ENCODE measurements around the gene NFE2L3.

- no peak for TF ChIP-seq POLR2A (IDR thresholded peaks at IDR 0.05)
- TF ChIP-seq, protein P1, sequence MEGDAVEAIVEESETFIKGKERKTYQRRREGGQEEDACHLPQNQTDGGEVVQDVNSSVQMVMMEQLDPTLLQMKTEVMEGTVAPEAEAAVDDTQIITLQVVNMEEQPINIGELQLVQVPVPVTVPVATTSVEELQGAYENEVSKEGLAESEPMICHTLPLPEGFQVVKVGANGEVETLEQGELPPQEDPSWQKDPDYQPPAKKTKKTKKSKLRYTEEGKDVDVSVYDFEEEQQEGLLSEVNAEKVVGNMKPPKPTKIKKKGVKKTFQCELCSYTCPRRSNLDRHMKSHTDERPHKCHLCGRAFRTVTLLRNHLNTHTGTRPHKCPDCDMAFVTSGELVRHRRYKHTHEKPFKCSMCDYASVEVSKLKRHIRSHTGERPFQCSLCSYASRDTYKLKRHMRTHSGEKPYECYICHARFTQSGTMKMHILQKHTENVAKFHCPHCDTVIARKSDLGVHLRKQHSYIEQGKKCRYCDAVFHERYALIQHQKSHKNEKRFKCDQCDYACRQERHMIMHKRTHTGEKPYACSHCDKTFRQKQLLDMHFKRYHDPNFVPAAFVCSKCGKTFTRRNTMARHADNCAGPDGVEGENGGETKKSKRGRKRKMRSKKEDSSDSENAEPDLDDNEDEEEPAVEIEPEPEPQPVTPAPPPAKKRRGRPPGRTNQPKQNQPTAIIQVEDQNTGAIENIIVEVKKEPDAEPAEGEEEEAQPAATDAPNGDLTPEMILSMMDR (IDR thresholded peaks at IDR 0.05): no peak
Observed at GRCh38 chr7:26179826-26180497, 28.0 kb downstream of the NFE2L3 start.

All from esophagus squamous epithelium (tissue), 4 donors.